ENCODE results near the gene ABCC10. TPM values are rescaled to one million over a fixed set of nuclear protein-coding genes. Genes with fewer than 3 reads are reported as not detected.
A peak's percentile ranks its signal among the peaks of the same experiment; 100 is the strongest.
"Not testable (repeated sequence)": the region's sequence is repeated elsewhere in the genome, so short reads cannot be mapped to it uniquely, and the experiment has no call there.

Gene ABCC10
- total and polyA plus RNA-seq, 12 donors: 7.1 to 44.3 (median 10.9) TPM

GRCh38 chr6:43460032-43460431, 32.7 kb downstream of the ABCC10 start:
- DNase-seq (no peak), ATAC-seq (no peak)
- no peak overlapping the region for H3K4me3 ChIP-seq
- 66 to 80% methylated on average over 4 of the region's 4 CpGs for WGBS, 2 donors
- no peaks in the 10 kb centered on the region for H3K36me3 ChIP-seq
- intact Hi-C loops (cut with DNase I): no loop called here
- peaks cover 0 to 83% (median 19%) of the 10 kb centered on the region in 7 donors for H3K27me3 ChIP-seq
- no peak overlapping the region for H3K27ac ChIP-seq
- H3K9me3 ChIP-seq: no peaks in the 10 kb centered on the region
- H3K4me1 ChIP-seq: peaks cover 0 to 8% (median 6%) of the 10 kb centered on the region in 9 donors
- no peak for TF ChIP-seq CTCF (IDR thresholded peaks at IDR 0.05)

GRCh38 chr6:43461936-43462335, 34.6 kb downstream of the ABCC10 start:
- ATAC-seq (no peak), DNase-seq (no peak)
- no peak overlapping the region for H3K4me3 ChIP-seq
- intact Hi-C loops (cut with DNase I): no loop called here
- H3K4me1 ChIP-seq: peaks cover 0 to 4% (median 0%) of the 10 kb centered on the region in 9 donors
- H3K9me3 ChIP-seq: no peaks in the 10 kb centered on the region
- no peak overlapping the region for H3K27ac ChIP-seq
- H3K36me3 ChIP-seq: no peaks in the 10 kb centered on the region
- no peak for TF ChIP-seq CTCF (IDR thresholded peaks at IDR 0.05)
- WGBS, 2 donors: 82 to 85% methylated on average over 5 of the region's 5 CpGs
- H3K27me3 ChIP-seq: peaks cover 0 to 64% (median 11%) of the 10 kb centered on the region in 7 donors

- Histone ChIP-seq H3K27me3 (peaks cover 0 to 43% (median 7%) of the 10 kb centered on the region in 7 donors), H3K27ac (no peak overlapping the region), H3K4me3 (no peak overlapping the region), H3K36me3 (no peaks in the 10 kb centered on the region), H3K9me3 (no peaks in the 10 kb centered on the region), H3K4me1 (peaks cover 0 to 27% (median 5%) of the 10 kb centered on the region in 9 donors)
- intact Hi-C loops (cut with DNase I): no loop called here
- no peak for TF ChIP-seq CTCF (IDR thresholded peaks at IDR 0.05)
- ATAC-seq: no peak
- DNase-seq: no peak
- WGBS, 2 donors: 84 to 91% methylated on average over 8 of the region's 8 CpGs
These were observed 37.0 kb downstream of the ABCC10 start for GRCh38 chr6:43464337-43464736.

GRCh38 chr6:43465948-43466347, 38.6 kb downstream of the ABCC10 start:
- peaks cover 0 to 37% (median 5%) of the 10 kb centered on the region in 9 donors for H3K4me1 ChIP-seq
- H3K9me3 ChIP-seq: no peaks in the 10 kb centered on the region
- no peak for TF ChIP-seq CTCF (IDR thresholded peaks at IDR 0.05)
- H3K4me3 ChIP-seq: no peak overlapping the region
- DNase-seq (no peak), ATAC-seq (no peak)
- intact Hi-C loops (cut with DNase I): loop anchor here in 1 of 10 donors (5.0 kb wide), 1 partner anchor 41 kb away; no protein-coding TSS in a partner anchor
- H3K27me3 ChIP-seq: peaks cover 0 to 32% (median 7%) of the 10 kb centered on the region in 7 donors
- no peak overlapping the region for H3K27ac ChIP-seq
- 80 to 87% methylated on average over 2 of the region's 2 CpGs for WGBS, 2 donors
- no peaks in the 10 kb centered on the region for H3K36me3 ChIP-seq

- peaks cover 0 to 19% (median 5%) of the 10 kb centered on the region in 7 donors for H3K27me3 ChIP-seq
These were observed 39.9 kb downstream of the ABCC10 start for GRCh38 chr6:43467265-43467664.

More at GRCh38 chr6:43467265-43467664, 39.9 kb downstream of the ABCC10 start:
- not testable (repeated sequence) for ATAC-seq, DNase-seq, H3K36me3 ChIP-seq, H3K4me3 ChIP-seq, H3K9me3 ChIP-seq
- peaks cover 0 to 37% (median 5%) of the 10 kb centered on the region in 9 donors for H3K4me1 ChIP-seq
- intact Hi-C loops (cut with DNase I): loop anchor here in 1 of 10 donors (5.0 kb wide), 1 partner anchor 40 kb away; no protein-coding TSS in a partner anchor
- WGBS, 2 donors: 62 to 75% methylated on average over 5 of the region's 5 CpGs
- H3K27ac ChIP-seq: peak overlapping the region in 4 of 10 donors; percentile 73 to 90 (median 80)

All from heart right ventricle (tissue), 16 donors.